DND-41 (cell line): ENCODE data around the gene PHKG2.

Experiments used
- ATAC-seq: fragments of 200-7000 bp; cut with Tn5 transposase; 3 replicates; pipeline ENCODE4 v1.9.1; 2021; ENCODE audit warnings: low read depth; ENCODE audit not compliant: insufficient read depth
- DNase-seq: peaks from one replicate; pipeline ENCODE4 v3.0.0-alpha.2; 2020
- H2AFZ ChIP-seq: 2 replicates; pipeline ENCODE4 v1.6.0; 2012; ENCODE audit warnings: low read depth, low read length
- H3K27ac ChIP-seq: 2 replicates; pipeline ENCODE4 v1.5.1; 2012; ENCODE audit warnings: low read length, inconsistent platforms
- H3K27me3 ChIP-seq: fragments of 200-600 bp; sonication (generic); 2 replicates; pipeline ENCODE4 v1.6.0; 2012; ENCODE audit warnings: low read length, mild to moderate bottlenecking, inconsistent platforms; ENCODE audit not compliant: insufficient read depth, poor library complexity
- H3K36me3 ChIP-seq: 2 replicates; pipeline ENCODE4 v1.5.1; 2012; ENCODE audit warnings: low read length, inconsistent platforms; ENCODE audit not compliant: insufficient read depth
- H3K4me1 ChIP-seq: 2 replicates; pipeline ENCODE4 v1.5.1; 2012; ENCODE audit warnings: mild to moderate bottlenecking, low read length; ENCODE audit not compliant: insufficient read depth
- H3K4me2 ChIP-seq: 2 replicates; pipeline ENCODE4 v1.6.0; 2012; ENCODE audit warnings: mild to moderate bottlenecking, moderate library complexity, low read length, inconsistent platforms; ENCODE audit not compliant: insufficient read depth
- H3K4me3 ChIP-seq, 2 experiments: fragments of 200-600 bp in 1 of 2; shearing (Covaris generic) in 1 of 2; 2 replicates each; pipeline ENCODE4 v1.5.1; 2012 to 2016; ENCODE audit warnings: inconsistent platforms in 2 of 2, low read length in 2 of 2, mild to moderate bottlenecking in 2 of 2, low read depth in 1 of 2, moderate library complexity in 1 of 2
- H3K79me2 ChIP-seq: 2 replicates; pipeline ENCODE4 v1.6.0; 2012; ENCODE audit warnings: low read length, inconsistent platforms; ENCODE audit not compliant: insufficient read depth
- H3K9ac ChIP-seq: 2 replicates; pipeline ENCODE4 v1.6.0; 2012; ENCODE audit warnings: low read depth, mild to moderate bottlenecking, inconsistent platforms, low read length, moderate library complexity
- H3K9me3 ChIP-seq: 2 replicates; pipeline ENCODE4 v1.5.1; 2012; ENCODE audit warnings: low read length, moderate library complexity, mild to moderate bottlenecking, inconsistent platforms; ENCODE audit not compliant: insufficient read depth, severe bottlenecking
- H4K20me1 ChIP-seq: 2 replicates; pipeline ENCODE4 v1.6.0; 2012; ENCODE audit warnings: low read length; ENCODE audit not compliant: insufficient read depth
- CTCF ChIP-seq: IDR thresholded peaks from 2 replicates; pipeline ENCODE4 v1.5.1; 2012; ENCODE audit warnings: borderline replicate concordance, low read length, moderate library complexity, mild to moderate bottlenecking; ENCODE audit not compliant: poor library complexity, severe bottlenecking; ENCODE audit errors: extremely low read depth
- EZH2 ChIP-seq: IDR thresholded peaks from 3 replicates; pipeline ENCODE4 v1.6.1; 2012; ENCODE audit warnings: borderline replicate concordance, low read depth, mild to moderate bottlenecking, moderate library complexity, low read length, inconsistent platforms; ENCODE audit not compliant: severe bottlenecking

PHKG2 gene

GRCh38 chr16:30721167-30721566, 27.1 kb upstream of the PHKG2 start:
- DNase-seq (no peak), ATAC-seq (no peak)
- Histone ChIP-seq H3K4me3 (no peak overlapping the region), H3K79me2 (peaks cover 80% of the 10 kb centered on the region), H3K36me3 (peaks cover 96% of the 10 kb centered on the region), H2AFZ (no peak overlapping the region), H3K4me1 (no peaks in the 10 kb centered on the region), H3K27me3 (no peaks in the 10 kb centered on the region), H3K4me2 (no peak overlapping the region), H4K20me1 (peaks cover 64% of the 10 kb centered on the region), H3K9me3 (no peaks in the 10 kb centered on the region), H3K9ac (no peak overlapping the region), H3K27ac (no peak overlapping the region)
- TF ChIP-seq EZH2 (no peak), CTCF (no peak)

GRCh38 chr16:30721606-30722005, 26.6 kb upstream of the PHKG2 start:
- no peak overlapping the region for H3K27ac ChIP-seq
- peaks cover 96% of the 10 kb centered on the region for H3K36me3 ChIP-seq
- no peak overlapping the region for H3K4me3 ChIP-seq
- no peak overlapping the region for H3K4me2 ChIP-seq
- H3K9me3 ChIP-seq, result no peaks in the 10 kb centered on the region
- no peak for ATAC-seq
- DNase-seq, result no peak
- peaks cover 76% of the 10 kb centered on the region for H3K79me2 ChIP-seq
- TF ChIP-seq CTCF (no peak), EZH2 (no peak)
- H2AFZ ChIP-seq, result no peak overlapping the region
- peaks cover 63% of the 10 kb centered on the region for H4K20me1 ChIP-seq
- no peak overlapping the region for H3K9ac ChIP-seq
- no peaks in the 10 kb centered on the region for H3K4me1 ChIP-seq
- H3K27me3 ChIP-seq, result no peaks in the 10 kb centered on the region

GRCh38 chr16:30722443-30722842, 25.8 kb upstream of the PHKG2 start:
- H4K20me1 ChIP-seq, result peaks cover 60% of the 10 kb centered on the region
- peak; percentile 27; the same call in 2 of the 3 replicates for ATAC-seq
- H3K9me3 ChIP-seq, result no peaks in the 10 kb centered on the region
- H3K4me3 ChIP-seq, result no peak overlapping the region
- no peak overlapping the region for H3K4me2 ChIP-seq
- H3K27me3 ChIP-seq, result no peaks in the 10 kb centered on the region
- no peaks in the 10 kb centered on the region for H3K4me1 ChIP-seq
- no peak overlapping the region for H3K27ac ChIP-seq
- no peak overlapping the region for H2AFZ ChIP-seq
- H3K36me3 ChIP-seq, result peaks cover 95% of the 10 kb centered on the region
- TF ChIP-seq CTCF (peak; percentile 34), EZH2 (no peak)
- no peak for DNase-seq
- peaks cover 71% of the 10 kb centered on the region for H3K79me2 ChIP-seq
- H3K9ac ChIP-seq, result no peak overlapping the region

- H2AFZ ChIP-seq, result no peak overlapping the region
- no peak overlapping the region for H3K27ac ChIP-seq
- no peaks in the 10 kb centered on the region for H3K27me3 ChIP-seq
- TF ChIP-seq EZH2 (no peak), CTCF (no peak)
- H3K9me3 ChIP-seq, result no peaks in the 10 kb centered on the region
- peaks cover 94% of the 10 kb centered on the region for H3K36me3 ChIP-seq
- no peaks in the 10 kb centered on the region for H3K4me1 ChIP-seq
- DNase-seq (no peak), ATAC-seq (no peak)
- no peak overlapping the region for H3K9ac ChIP-seq
- no peak overlapping the region for H3K4me3 ChIP-seq
- H4K20me1 ChIP-seq, result peaks cover 59% of the 10 kb centered on the region
- H3K79me2 ChIP-seq, result peaks cover 66% of the 10 kb centered on the region
- H3K4me2 ChIP-seq, result no peak overlapping the region
Observed at GRCh38 chr16:30722916-30723315, 25.3 kb upstream of the PHKG2 start.
